ENCODE measurements around the gene BORCS8.

BORCS8 gene

DNA sequence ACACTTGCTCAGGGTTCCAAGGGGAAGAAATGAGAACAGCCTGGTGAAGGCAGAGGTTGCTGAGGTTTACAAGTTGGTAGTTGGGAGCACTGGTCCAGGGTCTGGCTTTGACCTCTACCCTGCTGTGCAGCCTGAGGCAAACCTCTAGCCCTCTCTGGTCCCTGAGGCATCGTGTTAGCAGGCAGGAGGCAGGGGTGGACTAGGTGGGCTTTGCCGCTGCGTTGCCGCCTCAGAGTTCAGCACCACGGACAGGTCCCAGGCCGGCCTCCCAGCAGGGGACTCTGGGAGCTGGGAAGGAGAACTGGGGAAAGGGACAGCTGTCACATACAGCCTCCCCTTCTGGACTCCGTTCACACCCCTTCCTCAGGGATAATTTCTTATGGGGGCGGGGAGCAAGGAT lies 22.9 kb upstream of the BORCS8 start:
- H3K27ac ChIP-seq (replicated peaks) = no peak overlapping the region
- H3K27me3 ChIP-seq (ENCODE audit: insufficient read depth, poor library complexity, severe bottlenecking) = peaks cover 18% of the 10 kb centered on the region
- TF ChIP-seq, protein P1, sequence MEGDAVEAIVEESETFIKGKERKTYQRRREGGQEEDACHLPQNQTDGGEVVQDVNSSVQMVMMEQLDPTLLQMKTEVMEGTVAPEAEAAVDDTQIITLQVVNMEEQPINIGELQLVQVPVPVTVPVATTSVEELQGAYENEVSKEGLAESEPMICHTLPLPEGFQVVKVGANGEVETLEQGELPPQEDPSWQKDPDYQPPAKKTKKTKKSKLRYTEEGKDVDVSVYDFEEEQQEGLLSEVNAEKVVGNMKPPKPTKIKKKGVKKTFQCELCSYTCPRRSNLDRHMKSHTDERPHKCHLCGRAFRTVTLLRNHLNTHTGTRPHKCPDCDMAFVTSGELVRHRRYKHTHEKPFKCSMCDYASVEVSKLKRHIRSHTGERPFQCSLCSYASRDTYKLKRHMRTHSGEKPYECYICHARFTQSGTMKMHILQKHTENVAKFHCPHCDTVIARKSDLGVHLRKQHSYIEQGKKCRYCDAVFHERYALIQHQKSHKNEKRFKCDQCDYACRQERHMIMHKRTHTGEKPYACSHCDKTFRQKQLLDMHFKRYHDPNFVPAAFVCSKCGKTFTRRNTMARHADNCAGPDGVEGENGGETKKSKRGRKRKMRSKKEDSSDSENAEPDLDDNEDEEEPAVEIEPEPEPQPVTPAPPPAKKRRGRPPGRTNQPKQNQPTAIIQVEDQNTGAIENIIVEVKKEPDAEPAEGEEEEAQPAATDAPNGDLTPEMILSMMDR (IDR thresholded peaks at IDR 0.05; ENCODE audit: insufficient read depth, low read length) = no peak
- TF ChIP-seq GABPA (IDR thresholded peaks at IDR 0.05; ENCODE audit: low read depth) (no peak), POLR2AphosphoS5 (IDR thresholded peaks at IDR 0.05; ENCODE audit: low read depth) (no peak), REST (IDR thresholded peaks at IDR 0.05; ENCODE audit: insufficient replicate concordance, low read depth) (peak; percentile 97), SPI1 (IDR thresholded peaks at IDR 0.05; ENCODE audit: borderline replicate concordance, low read depth) (no peak)
- DNase-seq (ENCODE audit: low read depth in 1 of 2, low spot score in 1 of 2) = peak in 1 of 2 experiments; percentile 23
- H3K4me3 ChIP-seq (replicated peaks; ENCODE audit: insufficient read depth, low read length) = no peak overlapping the region

DNA sequence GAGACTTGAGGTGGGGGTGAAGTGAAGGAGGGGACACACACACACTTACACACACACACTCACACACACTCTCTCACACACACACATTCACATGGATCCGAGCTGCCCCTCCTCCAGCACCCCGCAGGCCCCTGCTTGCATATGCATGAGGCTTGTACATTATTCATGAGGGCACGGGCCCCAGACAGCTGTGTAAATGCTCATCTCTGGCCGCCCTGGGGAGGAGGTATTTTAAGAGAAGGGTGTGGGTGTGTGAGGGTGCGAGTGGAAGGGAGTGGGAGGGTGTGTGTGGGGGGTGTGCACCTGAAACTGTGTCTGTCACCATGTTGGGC lies 22.2 kb upstream of the BORCS8 start:
- H3K27ac ChIP-seq (replicated peaks) = no peak overlapping the region
- H3K27me3 ChIP-seq (ENCODE audit: insufficient read depth, poor library complexity, severe bottlenecking) = peaks cover 18% of the 10 kb centered on the region
- no peak for DNase-seq (ENCODE audit: low read depth in 1 of 2, low spot score in 1 of 2)
- no peak overlapping the region for H3K4me3 ChIP-seq (replicated peaks; ENCODE audit: insufficient read depth, low read length)
- TF ChIP-seq POLR2AphosphoS5 (IDR thresholded peaks at IDR 0.05; ENCODE audit: low read depth) = no peak
- no peak for TF ChIP-seq GABPA (IDR thresholded peaks at IDR 0.05; ENCODE audit: low read depth)
- TF ChIP-seq, protein P1 (IDR thresholded peaks at IDR 0.05; ENCODE audit: insufficient read depth, low read length) = no peak
- no peak for TF ChIP-seq REST (IDR thresholded peaks at IDR 0.05; ENCODE audit: insufficient replicate concordance, low read depth)
- TF ChIP-seq SPI1 (IDR thresholded peaks at IDR 0.05; ENCODE audit: borderline replicate concordance, low read depth) = no peak

GRCh38 chr19:19213426-19214158 lies 21.6 kb upstream of the BORCS8 start:
- no peak overlapping the region for H3K4me3 ChIP-seq (replicated peaks; ENCODE audit: insufficient read depth, low read length)
- peaks cover 18% of the 10 kb centered on the region for H3K27me3 ChIP-seq (ENCODE audit: insufficient read depth, poor library complexity, severe bottlenecking)
- no peak overlapping the region for H3K27ac ChIP-seq (replicated peaks)
- no peak for DNase-seq (ENCODE audit: low read depth in 1 of 2, low spot score in 1 of 2)
- TF ChIP-seq SPI1 (IDR thresholded peaks at IDR 0.05; ENCODE audit: borderline replicate concordance, low read depth) (no peak), POLR2AphosphoS5 (IDR thresholded peaks at IDR 0.05; ENCODE audit: low read depth) (no peak), GABPA (IDR thresholded peaks at IDR 0.05; ENCODE audit: low read depth) (no peak), REST (IDR thresholded peaks at IDR 0.05; ENCODE audit: insufficient replicate concordance, low read depth) (no peak)
- TF ChIP-seq, protein P1 (IDR thresholded peaks at IDR 0.05; ENCODE audit: insufficient read depth, low read length) = no peak

Measured in HL-60 (cell line).